Naive B cell (primary cell): ENCODE results near the gene INTU. TPM values are rescaled to one million over a fixed set of nuclear protein-coding genes. Genes with fewer than 3 reads are reported as not detected.

ENCODE experiments used
- polyA plus RNA-seq, 6 donors: library from polyadenylated mRNA; unstranded; fragments of 300-500 nt; fragmentation: Illumina TruSeq; gene quantifications; one replicate each; pipeline ENCODE4 v1.2.3, GENCODE V29; 2021; ENCODE audit warnings: low read depth in 6 of 6

INTU gene
- polyA plus RNA-seq, 6 donors from 2014 or later, result 2.0 TPM; not detected in 5

Other genes starting within 250 kb of the INTU start
- not detected for gene SLC25A31, start 97.4 kb downstream of the INTU start, polyA plus RNA-seq
- gene HSPA4L, start 149.4 kb downstream of the INTU start, polyA plus RNA-seq, result under 1 TPM in 2 of 6 donors, not detected in 4; 0.05 TPM
- 1 to 10 TPM in 2 of 6 donors, under 1 TPM in 3, not detected in 1; 0.61 to 2.3 (median 0.85) TPM for gene PLK4, start 247.9 kb downstream of the INTU start, polyA plus RNA-seq